ENCODE data around the gene CRISP2. TPM values are rescaled to one million over a fixed set of nuclear protein-coding genes. Genes with fewer than 3 reads are reported as not detected.
"Not testable (repeated sequence)": the region's sequence is repeated elsewhere in the genome, so short reads cannot be mapped to it uniquely, and the experiment has no call there.

The CRISP2 gene
- total RNA-seq, 1 donor, result not detected

DNA sequence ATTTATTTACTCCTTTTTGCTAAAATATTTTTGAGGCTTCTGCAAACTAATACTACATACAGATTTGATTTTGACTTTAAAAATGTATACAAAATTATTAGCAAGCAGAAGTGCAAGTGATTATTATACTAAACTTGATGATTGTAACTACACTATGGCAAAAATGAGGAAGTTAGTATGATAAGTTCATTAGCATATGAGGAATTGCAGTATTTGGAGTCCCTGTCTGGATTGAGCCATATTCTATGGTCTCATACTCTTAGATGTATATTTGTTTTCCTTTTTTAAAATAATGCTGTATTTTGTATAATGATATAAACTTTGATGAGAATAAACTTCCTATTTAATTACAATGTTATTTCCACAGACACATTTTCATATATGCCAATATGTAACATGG, 16.9 kb upstream of the CRISP2 start:
- TF ChIP-seq, protein P1, sequence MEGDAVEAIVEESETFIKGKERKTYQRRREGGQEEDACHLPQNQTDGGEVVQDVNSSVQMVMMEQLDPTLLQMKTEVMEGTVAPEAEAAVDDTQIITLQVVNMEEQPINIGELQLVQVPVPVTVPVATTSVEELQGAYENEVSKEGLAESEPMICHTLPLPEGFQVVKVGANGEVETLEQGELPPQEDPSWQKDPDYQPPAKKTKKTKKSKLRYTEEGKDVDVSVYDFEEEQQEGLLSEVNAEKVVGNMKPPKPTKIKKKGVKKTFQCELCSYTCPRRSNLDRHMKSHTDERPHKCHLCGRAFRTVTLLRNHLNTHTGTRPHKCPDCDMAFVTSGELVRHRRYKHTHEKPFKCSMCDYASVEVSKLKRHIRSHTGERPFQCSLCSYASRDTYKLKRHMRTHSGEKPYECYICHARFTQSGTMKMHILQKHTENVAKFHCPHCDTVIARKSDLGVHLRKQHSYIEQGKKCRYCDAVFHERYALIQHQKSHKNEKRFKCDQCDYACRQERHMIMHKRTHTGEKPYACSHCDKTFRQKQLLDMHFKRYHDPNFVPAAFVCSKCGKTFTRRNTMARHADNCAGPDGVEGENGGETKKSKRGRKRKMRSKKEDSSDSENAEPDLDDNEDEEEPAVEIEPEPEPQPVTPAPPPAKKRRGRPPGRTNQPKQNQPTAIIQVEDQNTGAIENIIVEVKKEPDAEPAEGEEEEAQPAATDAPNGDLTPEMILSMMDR (IDR thresholded peaks at IDR 0.05; ENCODE audit: insufficient read depth, low read length), result no peak
- DNase-seq (ENCODE audit: low read depth), result no peak
- H3K4me3 ChIP-seq (ENCODE audit: low read depth, low read length), result no peak overlapping the region

DNA sequence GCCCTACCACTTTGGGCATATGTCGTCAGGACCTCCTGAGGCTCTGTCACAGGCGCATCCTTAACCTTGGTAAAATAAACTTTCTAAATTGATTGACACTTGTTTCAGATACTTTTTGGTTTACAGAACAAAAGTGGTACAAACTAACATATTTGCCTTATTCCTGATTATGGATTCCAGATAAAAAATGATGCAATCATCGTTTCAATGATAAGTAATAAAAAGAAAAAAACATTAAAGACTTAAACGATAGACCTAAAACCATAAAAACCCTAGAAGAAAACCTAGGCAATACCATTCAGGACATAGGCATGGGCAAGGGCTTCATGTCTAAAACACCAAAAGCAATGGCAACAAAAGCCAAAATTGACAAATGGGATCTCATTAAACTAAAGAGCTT, 10.6 kb upstream of the CRISP2 start:
- not testable (repeated sequence) for H3K4me3 ChIP-seq (ENCODE audit: low read depth, low read length); DNase-seq (ENCODE audit: low read depth)

DNA sequence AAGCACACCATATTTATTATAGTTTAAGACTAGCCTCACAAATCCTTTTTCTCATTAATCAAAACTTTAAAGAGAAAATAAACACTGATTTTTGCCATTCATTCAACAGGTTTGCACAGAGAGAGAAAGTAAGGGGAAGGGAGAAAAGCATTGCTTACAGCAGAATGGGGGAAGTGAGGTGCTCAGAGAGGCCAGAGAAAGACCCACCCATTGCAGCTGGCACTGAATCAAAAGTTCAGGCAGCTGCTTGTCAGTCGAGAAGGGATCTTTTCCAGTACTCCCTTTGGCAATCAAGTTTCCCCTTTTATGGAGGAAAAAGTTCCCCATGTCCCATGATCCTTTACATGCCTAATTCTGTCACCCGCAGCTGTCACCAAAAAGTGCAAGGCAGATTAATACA, 8.0 kb upstream of the CRISP2 start:
- TF ChIP-seq, protein P1 (IDR thresholded peaks at IDR 0.05; ENCODE audit: insufficient read depth, low read length), result no peak
- no peak for DNase-seq (ENCODE audit: low read depth)
- H3K4me3 ChIP-seq (ENCODE audit: low read depth, low read length), result no peak overlapping the region

DNA sequence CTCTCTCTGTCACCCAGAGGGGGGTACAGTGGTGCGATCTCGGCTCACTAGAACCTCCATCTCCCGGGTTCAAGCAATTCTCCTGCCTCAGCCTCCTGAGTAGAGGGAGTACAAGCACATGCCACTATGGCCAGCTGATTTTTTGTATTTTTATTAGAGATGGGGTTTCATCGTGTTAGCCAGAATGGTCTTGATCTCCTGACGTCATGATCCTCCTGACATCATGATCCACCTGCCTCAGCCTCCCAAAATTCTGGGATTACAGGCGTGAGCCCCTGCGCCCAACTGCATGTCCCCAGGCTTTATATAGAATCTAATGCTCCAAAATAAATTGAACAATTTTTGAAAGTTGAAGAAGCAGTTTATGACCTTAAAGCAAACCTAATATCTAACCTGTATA, 7.0 kb upstream of the CRISP2 start:
- TF ChIP-seq, protein P1 (IDR thresholded peaks at IDR 0.05; ENCODE audit: insufficient read depth, low read length), result no peak
- no peak for DNase-seq (ENCODE audit: low read depth)
- H3K4me3 ChIP-seq (ENCODE audit: low read depth, low read length), result no peak overlapping the region

DNA sequence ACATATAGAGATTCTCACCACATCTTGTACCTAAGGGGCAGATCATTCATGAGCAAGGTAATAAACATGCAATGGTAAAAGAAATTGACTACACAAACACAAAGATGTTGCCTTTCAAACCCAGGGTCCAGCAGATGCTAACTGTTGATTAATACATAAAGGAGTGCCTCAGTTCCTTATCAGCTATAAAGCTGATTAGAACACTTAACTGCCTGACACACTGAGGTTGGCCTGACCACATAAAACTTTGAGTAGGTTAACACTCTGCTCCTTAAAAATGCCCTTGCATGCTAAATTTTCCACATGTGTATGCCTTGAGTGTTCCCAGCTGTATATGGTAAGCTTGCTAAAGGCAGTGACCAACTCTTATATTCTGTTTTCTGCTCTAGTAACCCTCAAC, 14.9 kb downstream of the CRISP2 start:
- no peak for DNase-seq (ENCODE audit: low read depth)
- no peak overlapping the region for H3K4me3 ChIP-seq (ENCODE audit: low read depth, low read length)
- TF ChIP-seq, protein P1 (IDR thresholded peaks at IDR 0.05; ENCODE audit: insufficient read depth, low read length), result no peak

DNA sequence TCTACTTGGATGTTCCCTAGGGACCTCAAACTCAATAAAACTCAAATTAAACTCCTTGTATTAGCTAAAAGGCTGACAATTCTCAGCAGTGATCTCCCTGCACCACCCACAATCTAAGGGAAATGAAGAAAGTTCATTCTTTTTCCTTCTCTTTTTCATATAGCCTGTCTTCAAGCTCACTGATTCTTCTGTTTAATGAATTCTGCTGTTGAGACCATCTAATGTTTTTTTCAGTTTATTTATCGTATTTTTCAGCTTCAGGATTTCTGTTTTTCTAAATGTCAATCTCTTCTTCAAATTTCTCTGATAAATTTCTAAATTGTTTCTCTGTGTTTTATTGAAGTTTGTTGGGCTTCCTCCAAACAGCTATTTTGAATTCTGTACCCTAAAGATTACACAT, 19.8 kb downstream of the CRISP2 start:
- TF ChIP-seq, protein P1 (IDR thresholded peaks at IDR 0.05; ENCODE audit: insufficient read depth, low read length), result no peak
- H3K4me3 ChIP-seq (ENCODE audit: low read depth, low read length), result no peak overlapping the region
- no peak for DNase-seq (ENCODE audit: low read depth)

DNA sequence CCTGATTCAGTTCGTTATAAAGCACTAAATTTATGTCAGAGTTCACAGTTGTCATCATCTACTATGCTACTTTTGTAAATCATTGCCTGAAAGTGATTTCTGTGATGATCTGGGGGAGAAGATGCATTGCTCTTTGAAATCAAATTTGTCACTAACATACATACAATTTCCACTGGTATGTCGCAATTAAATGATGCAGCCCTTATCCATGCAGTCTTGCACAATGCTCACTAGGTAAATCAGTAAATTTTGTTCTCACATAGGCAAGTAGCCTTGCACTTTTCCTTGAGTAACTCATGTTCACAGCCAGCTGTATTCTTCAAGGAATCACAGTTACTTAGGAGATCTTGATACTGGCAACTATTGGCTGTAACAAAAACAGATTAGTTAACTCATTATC, 20.8 kb downstream of the CRISP2 start:
- TF ChIP-seq, protein P1 (IDR thresholded peaks at IDR 0.05; ENCODE audit: insufficient read depth, low read length), result no peak
- no peak overlapping the region for H3K4me3 ChIP-seq (ENCODE audit: low read depth, low read length)
- DNase-seq (ENCODE audit: low read depth), result no peak
